ENCODE results near the gene CLEC10A.
A peak's percentile ranks its signal among the peaks of the same experiment; 100 is the strongest.
"Not testable (repeated sequence)": the region's sequence is repeated elsewhere in the genome, so short reads cannot be mapped to it uniquely, and the experiment has no call there.

CLEC10A gene

DNA sequence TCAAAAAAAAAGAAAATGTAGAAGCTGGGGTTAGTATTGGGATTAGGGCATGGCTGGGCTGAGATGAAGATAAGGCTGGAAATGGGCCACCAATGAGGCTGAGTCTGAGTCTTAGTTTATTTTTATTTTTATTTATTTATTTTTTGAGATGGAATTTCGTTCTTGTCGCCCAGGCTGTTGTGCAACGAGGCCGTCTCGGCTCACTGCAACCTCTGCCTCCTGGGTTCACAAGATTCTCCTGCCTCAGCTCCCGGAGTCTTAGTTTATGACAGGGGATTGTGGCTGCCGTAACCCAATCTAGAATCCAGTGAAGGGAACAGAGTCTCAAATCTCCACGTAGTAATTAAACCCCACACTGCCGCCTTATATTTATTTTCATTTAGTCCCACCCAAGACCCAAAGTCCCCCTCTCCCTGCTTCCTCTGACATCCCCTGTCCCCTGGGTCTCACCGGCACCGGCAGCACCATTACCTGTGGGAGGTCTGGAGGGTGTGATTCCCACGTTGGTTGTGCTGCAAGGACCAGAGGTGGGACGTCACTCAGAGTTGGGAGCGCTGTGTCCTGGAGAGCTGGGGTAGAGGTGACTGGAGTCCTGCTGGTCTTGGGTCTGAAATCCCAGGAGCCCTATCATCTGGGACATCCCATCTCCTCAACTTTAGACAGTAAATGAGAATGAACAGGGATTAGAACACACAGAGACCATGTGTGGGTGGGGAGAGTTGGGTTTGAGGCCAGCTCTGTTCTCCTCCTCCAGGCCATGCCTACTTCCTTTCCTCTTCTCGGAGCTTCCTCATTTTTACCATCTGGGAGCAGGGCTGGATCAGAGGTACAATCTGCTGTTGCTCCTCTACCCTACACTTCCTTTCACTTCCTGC lies at the start of gene CLEC10A:
Gene CLEC10A, minus strand, starts transcription at position 671 of the 875 bp plus-strand sequence. CDS start 1,439 bp downstream, outside the sequence.
- DNase-seq (ENCODE audit: low read depth): no peak

- no peak for DNase-seq (ENCODE audit: low read depth)
These were observed 49.3 kb upstream of the CLEC10A start for GRCh38 chr17:7129311-7129710.

GRCh38 chr17:7128160-7128559 lies 48.1 kb upstream of the CLEC10A start:
- DNase-seq (ENCODE audit: low read depth): no peak

GRCh38 chr17:7127501-7127900 lies 47.5 kb upstream of the CLEC10A start:
- DNase-seq (ENCODE audit: low read depth): not testable (repeated sequence)

DNA sequence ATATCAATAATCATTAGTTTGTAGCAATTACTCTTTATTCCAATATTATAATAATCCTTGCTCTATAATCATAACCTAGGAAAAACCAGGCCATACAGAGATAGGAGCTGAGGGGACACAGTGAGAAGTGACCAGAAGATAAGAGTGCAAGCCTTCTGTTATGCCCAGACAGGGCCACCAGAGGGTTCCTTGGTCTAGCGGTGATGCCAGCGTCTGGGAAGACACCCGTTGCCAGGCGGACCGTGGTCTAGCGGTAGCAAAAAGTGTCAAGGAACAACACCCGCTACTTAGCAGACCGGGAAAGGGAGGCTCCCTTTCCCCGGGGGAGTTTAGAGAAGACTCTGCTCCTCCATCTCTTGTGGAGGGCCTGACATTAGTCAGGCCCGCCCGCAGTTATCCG lies 46.3 kb upstream of the CLEC10A start:
- not testable (repeated sequence) for DNase-seq (ENCODE audit: low read depth)

DNA sequence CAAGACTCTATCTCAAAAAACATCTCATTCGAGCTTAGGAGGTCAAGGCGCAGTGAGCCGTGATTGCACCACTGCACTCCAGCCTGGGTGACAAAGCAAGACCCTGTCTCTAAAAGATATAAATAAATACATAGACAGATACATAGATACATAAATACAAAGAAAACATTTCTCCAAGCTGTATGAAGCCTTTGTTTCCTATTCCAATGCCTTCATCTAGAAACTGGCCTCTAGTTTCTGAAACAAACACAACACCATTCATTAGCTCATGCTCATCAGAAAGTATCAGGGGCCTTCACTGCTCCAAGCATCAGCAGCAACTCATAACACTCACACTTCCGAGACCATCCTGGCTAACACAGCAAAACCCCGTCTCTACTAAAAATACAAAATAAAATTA lies 44.9 kb upstream of the CLEC10A start:
- DNase-seq (ENCODE audit: low read depth): no peak

DNA sequence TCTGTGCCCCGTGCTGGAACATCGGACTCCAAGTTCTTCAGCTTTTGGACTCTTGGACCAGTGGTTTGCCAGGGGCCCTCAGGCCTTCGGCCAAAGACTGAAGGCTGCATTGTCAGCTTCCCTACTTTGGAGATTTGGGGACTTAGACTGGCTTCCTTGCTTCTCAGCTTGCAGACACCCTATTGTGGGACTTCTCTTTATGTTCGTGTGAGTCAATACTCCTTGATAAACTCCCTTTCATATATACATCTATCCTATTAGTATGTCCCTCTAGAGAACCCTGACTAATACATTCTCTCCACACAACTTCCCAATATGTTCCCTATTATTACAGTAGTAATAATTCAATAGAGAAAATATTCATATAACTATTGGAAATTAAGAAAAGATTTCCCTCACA lies 43.8 kb upstream of the CLEC10A start:
- DNase-seq (ENCODE audit: low read depth): no peak

- peak; percentile 8 for DNase-seq (ENCODE audit: low read depth)
These were observed 42.3 kb upstream of the CLEC10A start for GRCh38 chr17:7122381-7122780.

- not testable (repeated sequence) for DNase-seq (ENCODE audit: low read depth)
These were observed 40.6 kb upstream of the CLEC10A start for GRCh38 chr17:7120635-7121034.

DNA sequence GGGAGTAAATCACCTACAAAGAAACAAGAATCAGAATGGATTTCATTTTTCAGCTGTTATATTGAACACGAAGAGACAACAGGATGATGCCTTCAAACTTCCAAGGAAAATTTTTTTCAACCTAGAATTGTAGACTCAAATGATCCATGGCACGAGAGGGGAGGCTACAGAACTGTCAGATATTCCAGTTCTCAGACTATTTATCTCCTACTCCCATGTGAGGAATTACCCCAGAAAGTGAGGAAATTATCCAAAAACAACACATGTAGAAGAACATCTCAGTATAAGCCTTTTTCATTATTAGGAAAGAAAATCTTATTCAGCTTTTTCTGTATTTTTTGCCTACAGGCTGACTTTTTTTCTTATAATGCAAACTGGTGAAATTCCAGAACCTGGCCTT lies 40.1 kb upstream of the CLEC10A start:
- DNase-seq (ENCODE audit: low read depth): no peak

- no peak for DNase-seq (ENCODE audit: low read depth)
These were observed 39.3 kb upstream of the CLEC10A start for GRCh38 chr17:7119314-7119713.

- no peak for DNase-seq (ENCODE audit: low read depth)
These were observed 35.0 kb upstream of the CLEC10A start for GRCh38 chr17:7114875-7115614.

GRCh38 chr17:7114241-7114874 lies 34.3 kb upstream of the CLEC10A start, which contains the start of gene ASGR2:
Gene ASGR2 (minus strand): TSS chr17:7114822. CDS start chr17:7114240, 582 bp downstream.
- DNase-seq (ENCODE audit: low read depth): no peak

GRCh38 chr17:7113273-7114071 lies 33.4 kb upstream of the CLEC10A start:
- no peak for DNase-seq (ENCODE audit: low read depth)

DNA sequence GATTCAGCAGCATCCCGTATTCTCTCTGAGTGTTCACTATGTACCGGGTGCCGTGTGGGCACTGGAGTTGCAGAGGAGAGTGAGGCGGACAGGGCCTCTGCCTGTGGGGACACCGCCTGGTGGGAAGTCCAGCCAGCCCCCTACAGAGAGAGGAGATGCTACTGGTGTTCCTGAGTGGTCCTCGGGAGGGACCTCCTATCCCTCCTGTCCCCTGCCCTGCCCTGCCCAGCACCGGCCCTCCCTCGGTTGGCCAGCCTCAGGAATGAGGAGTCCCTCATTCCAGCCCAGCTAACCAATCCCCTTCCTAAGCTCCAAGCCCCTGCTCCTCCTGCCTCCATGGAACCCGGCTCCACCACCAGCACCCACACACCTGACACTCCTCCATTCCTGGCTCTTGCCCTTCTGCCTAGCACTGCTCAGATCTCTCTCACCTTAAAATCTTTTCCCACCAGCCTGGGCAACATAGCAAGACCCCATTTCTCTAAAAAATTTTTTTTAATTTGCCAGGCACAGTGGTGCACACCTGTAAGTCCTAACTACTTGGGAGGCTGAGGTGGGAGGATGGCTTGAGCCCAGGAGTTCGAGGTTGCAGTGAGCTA lies 32.6 kb upstream of the CLEC10A start:
- DNase-seq (ENCODE audit: low read depth): no peak

GRCh38 chr17:7111784-7112509 lies 31.9 kb upstream of the CLEC10A start:
- DNase-seq (ENCODE audit: low read depth): no peak

- DNase-seq (ENCODE audit: low read depth): no peak
These were observed 30.7 kb upstream of the CLEC10A start for GRCh38 chr17:7110617-7111306.

- no peak for DNase-seq (ENCODE audit: low read depth)
These were observed 29.6 kb upstream of the CLEC10A start for GRCh38 chr17:7109461-7110322.

GRCh38 chr17:7108981-7109380 lies 28.9 kb upstream of the CLEC10A start:
- DNase-seq (ENCODE audit: low read depth): no peak
